ENCODE results near the gene CEP128.

DNA sequence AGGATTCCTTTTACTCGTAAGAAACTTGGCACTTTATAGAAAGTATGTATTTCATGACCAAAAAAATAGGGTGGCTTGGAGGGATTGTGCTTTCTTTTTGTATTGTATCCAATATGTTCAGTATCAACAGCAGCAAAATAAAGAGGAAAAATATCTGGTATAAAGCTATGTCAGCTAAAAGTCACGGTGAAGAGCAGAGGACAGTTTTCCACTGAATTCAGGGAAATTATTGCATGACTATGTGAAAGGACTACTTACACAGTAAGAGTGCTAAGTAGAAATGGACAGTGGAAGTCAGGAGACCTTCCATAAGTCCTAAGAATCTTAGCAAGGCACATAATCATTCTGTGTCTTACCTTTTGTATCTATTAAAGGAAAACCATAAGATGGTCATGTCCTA, 33.1 kb upstream of the CEP128 start:
- TF ChIP-seq, protein P1, sequence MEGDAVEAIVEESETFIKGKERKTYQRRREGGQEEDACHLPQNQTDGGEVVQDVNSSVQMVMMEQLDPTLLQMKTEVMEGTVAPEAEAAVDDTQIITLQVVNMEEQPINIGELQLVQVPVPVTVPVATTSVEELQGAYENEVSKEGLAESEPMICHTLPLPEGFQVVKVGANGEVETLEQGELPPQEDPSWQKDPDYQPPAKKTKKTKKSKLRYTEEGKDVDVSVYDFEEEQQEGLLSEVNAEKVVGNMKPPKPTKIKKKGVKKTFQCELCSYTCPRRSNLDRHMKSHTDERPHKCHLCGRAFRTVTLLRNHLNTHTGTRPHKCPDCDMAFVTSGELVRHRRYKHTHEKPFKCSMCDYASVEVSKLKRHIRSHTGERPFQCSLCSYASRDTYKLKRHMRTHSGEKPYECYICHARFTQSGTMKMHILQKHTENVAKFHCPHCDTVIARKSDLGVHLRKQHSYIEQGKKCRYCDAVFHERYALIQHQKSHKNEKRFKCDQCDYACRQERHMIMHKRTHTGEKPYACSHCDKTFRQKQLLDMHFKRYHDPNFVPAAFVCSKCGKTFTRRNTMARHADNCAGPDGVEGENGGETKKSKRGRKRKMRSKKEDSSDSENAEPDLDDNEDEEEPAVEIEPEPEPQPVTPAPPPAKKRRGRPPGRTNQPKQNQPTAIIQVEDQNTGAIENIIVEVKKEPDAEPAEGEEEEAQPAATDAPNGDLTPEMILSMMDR (IDR thresholded peaks at IDR 0.05; ENCODE audit: borderline replicate concordance, extremely low read depth, low read length, poor library complexity, severe bottlenecking): no peak
- no peak for TF ChIP-seq EZH2 (IDR thresholded peaks at IDR 0.05; ENCODE audit: borderline replicate concordance, low read depth, low read length, severe bottlenecking)

Data from DND-41 (cell line).